Measurements from ENCODE around the gene RNPEP. TPM values are rescaled to one million over a fixed set of nuclear protein-coding genes. Genes with fewer than 3 reads are reported as not detected.
A peak's percentile ranks its signal among the peaks of the same experiment; 100 is the strongest.

RNPEP gene
- total RNA-seq, 1 experiment from 2014 or later: 57.4 TPM

DNA sequence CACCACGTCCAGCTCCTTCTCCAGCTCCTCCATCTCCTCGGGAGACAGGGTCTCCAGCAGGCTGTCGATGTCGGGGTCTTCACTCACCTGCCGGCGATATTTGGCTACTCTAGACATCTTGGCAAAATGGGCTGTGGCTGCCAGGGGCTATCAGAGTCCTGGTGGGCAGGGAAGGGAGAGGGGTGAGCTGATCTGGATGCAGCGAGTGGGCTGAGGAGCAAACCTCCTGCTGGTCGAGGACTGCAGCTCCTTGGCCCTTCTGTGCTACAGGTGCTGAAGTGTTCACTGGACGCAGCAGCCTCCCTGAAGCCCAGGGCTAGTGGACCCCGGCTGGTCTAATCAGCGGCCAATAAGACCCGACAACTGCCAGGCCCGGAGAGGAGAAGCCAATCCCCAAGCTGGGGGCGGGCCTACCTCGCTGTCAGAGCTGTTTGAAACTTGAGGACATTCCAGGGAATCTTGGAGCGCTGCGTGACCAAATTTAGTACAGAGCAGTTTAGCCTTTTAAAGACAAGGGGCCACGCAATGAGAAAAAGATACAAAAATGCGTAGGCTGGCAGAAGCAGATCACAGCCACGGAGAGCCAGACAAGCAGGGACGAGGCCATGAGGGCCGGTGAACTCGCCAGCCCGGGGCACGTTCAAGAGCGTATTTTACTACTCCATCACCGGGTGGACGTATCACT lies 36.1 kb upstream of the RNPEP start, which contains the start of gene LMOD1 (continued):
- TF ChIP-seq HMGXB4 (CRISPR knock-in tag; IDR thresholded peaks at IDR 0.05) (no peak), ATF1 (CRISPR knock-in tag; IDR thresholded peaks at IDR 0.05) (no peak), ZBTB21 (CRISPR knock-in tag; IDR thresholded peaks at IDR 0.05; ENCODE audit: borderline replicate concordance) (no peak), ZNF219 (CRISPR knock-in tag; IDR thresholded peaks at IDR 0.05; ENCODE audit: borderline replicate concordance) (no peak), SOX15 (CRISPR knock-in tag; IDR thresholded peaks at IDR 0.05) (no peak), EMX1 (CRISPR knock-in tag; IDR thresholded peaks at IDR 0.05) (no peak), SP1 (CRISPR knock-in tag; conservative IDR thresholded peaks at IDR 0.05) (peak; percentile 68), TEAD1 (CRISPR knock-in tag; IDR thresholded peaks at IDR 0.05) (peak; percentile 75; the same call in 1 of the 2 replicates), NFYB (CRISPR knock-in tag; conservative IDR thresholded peaks at IDR 0.05; ENCODE audit: low read depth) (peak; percentile 76), CBFB (CRISPR knock-in tag; IDR thresholded peaks at IDR 0.05; ENCODE audit: low read depth) (no peak)
- TF ChIP-seq, protein P1, sequence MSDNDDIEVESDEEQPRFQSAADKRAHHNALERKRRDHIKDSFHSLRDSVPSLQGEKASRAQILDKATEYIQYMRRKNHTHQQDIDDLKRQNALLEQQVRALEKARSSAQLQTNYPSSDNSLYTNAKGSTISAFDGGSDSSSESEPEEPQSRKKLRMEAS (CRISPR knock-in tag; IDR thresholded peaks at IDR 0.05): no peak
- TF ChIP-seq, protein P2, sequence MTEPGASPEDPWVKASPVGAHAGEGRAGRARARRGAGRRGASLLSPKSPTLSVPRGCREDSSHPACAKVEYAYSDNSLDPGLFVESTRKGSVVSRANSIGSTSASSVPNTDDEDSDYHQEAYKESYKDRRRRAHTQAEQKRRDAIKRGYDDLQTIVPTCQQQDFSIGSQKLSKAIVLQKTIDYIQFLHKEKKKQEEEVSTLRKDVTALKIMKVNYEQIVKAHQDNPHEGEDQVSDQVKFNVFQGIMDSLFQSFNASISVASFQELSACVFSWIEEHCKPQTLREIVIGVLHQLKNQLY (CRISPR knock-in tag; IDR thresholded peaks at IDR 0.05): no peak
- TF ChIP-seq, protein P3, sequence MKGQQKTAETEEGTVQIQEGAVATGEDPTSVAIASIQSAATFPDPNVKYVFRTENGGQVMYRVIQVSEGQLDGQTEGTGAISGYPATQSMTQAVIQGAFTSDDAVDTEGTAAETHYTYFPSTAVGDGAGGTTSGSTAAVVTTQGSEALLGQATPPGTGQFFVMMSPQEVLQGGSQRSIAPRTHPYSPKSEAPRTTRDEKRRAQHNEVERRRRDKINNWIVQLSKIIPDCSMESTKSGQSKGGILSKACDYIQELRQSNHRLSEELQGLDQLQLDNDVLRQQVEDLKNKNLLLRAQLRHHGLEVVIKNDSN (CRISPR knock-in tag; IDR thresholded peaks at IDR 0.05): no peak

GRCh38 chr1:201947697-201948008 lies 34.8 kb upstream of the RNPEP start:
- H3K36me3 Mint-ChIP-seq: no peaks in the 10 kb centered on the region
- peaks cover 33% of the 10 kb centered on the region for H3K4me1 Mint-ChIP-seq
- ChIA-PET CTCF (no interaction called here), POLR2A (no interaction called here)
- no peak for DNase-seq (ENCODE audit: low spot score)
- peak overlapping the region; percentile 82 for H3K4me3 Mint-ChIP-seq
- H3K9me3 Mint-ChIP-seq: no peaks in the 10 kb centered on the region
- no peak for ATAC-seq
- H3K27ac Mint-ChIP-seq: no peak overlapping the region
- peaks cover 32% of the 10 kb centered on the region for H3K27me3 Mint-ChIP-seq (ENCODE audit: low read depth)
- TF ChIP-seq ZNF512 (CRISPR knock-in tag; IDR thresholded peaks at IDR 0.05; ENCODE audit: borderline replicate concordance): no peak
- TF ChIP-seq GTF2I (CRISPR knock-in tag; conservative IDR thresholded peaks at IDR 0.05): no peak
- no peak for TF ChIP-seq CDX4 (CRISPR knock-in tag; IDR thresholded peaks at IDR 0.05; ENCODE audit: borderline replicate concordance)
- no peak for TF ChIP-seq CTCF (IDR thresholded peaks at IDR 0.05)
- TF ChIP-seq CBFB (CRISPR knock-in tag; IDR thresholded peaks at IDR 0.05; ENCODE audit: low read depth): no peak
- TF ChIP-seq, protein P4, sequence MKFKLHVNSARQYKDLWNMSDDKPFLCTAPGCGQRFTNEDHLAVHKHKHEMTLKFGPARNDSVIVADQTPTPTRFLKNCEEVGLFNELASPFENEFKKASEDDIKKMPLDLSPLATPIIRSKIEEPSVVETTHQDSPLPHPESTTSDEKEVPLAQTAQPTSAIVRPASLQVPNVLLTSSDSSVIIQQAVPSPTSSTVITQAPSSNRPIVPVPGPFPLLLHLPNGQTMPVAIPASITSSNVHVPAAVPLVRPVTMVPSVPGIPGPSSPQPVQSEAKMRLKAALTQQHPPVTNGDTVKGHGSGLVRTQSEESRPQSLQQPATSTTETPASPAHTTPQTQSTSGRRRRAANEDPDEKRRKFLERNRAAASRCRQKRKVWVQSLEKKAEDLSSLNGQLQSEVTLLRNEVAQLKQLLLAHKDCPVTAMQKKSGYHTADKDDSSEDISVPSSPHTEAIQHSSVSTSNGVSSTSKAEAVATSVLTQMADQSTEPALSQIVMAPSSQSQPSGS (CRISPR knock-in tag; IDR thresholded peaks at IDR 0.05; ENCODE audit: borderline replicate concordance, low read depth): no peak
- TF ChIP-seq E2F1 (CRISPR knock-in tag; IDR thresholded peaks at IDR 0.05): no peak
- TF ChIP-seq, protein P5, sequence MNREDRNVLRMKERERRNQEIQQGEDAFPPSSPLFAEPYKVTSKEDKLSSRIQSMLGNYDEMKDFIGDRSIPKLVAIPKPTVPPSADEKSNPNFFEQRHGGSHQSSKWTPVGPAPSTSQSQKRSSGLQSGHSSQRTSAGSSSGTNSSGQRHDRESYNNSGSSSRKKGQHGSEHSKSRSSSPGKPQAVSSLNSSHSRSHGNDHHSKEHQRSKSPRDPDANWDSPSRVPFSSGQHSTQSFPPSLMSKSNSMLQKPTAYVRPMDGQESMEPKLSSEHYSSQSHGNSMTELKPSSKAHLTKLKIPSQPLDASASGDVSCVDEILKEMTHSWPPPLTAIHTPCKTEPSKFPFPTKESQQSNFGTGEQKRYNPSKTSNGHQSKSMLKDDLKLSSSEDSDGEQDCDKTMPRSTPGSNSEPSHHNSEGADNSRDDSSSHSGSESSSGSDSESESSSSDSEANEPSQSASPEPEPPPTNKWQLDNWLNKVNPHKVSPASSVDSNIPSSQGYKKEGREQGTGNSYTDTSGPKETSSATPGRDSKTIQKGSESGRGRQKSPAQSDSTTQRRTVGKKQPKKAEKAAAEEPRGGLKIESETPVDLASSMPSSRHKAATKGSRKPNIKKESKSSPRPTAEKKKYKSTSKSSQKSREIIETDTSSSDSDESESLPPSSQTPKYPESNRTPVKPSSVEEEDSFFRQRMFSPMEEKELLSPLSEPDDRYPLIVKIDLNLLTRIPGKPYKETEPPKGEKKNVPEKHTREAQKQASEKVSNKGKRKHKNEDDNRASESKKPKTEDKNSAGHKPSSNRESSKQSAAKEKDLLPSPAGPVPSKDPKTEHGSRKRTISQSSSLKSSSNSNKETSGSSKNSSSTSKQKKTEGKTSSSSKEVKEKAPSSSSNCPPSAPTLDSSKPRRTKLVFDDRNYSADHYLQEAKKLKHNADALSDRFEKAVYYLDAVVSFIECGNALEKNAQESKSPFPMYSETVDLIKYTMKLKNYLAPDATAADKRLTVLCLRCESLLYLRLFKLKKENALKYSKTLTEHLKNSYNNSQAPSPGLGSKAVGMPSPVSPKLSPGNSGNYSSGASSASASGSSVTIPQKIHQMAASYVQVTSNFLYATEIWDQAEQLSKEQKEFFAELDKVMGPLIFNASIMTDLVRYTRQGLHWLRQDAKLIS (CRISPR knock-in tag; IDR thresholded peaks at IDR 0.05; ENCODE audit: borderline replicate concordance): no peak

Measured in WTC11 (cell line).